ENCODE results near the gene MKRN1. TPM values are rescaled to one million over a fixed set of nuclear protein-coding genes. Genes with fewer than 3 reads are reported as not detected.

Gene MKRN1
- total RNA-seq, 4 donors from 2014 or later: 66.4 to 105 (median 77.9) TPM

DNA sequence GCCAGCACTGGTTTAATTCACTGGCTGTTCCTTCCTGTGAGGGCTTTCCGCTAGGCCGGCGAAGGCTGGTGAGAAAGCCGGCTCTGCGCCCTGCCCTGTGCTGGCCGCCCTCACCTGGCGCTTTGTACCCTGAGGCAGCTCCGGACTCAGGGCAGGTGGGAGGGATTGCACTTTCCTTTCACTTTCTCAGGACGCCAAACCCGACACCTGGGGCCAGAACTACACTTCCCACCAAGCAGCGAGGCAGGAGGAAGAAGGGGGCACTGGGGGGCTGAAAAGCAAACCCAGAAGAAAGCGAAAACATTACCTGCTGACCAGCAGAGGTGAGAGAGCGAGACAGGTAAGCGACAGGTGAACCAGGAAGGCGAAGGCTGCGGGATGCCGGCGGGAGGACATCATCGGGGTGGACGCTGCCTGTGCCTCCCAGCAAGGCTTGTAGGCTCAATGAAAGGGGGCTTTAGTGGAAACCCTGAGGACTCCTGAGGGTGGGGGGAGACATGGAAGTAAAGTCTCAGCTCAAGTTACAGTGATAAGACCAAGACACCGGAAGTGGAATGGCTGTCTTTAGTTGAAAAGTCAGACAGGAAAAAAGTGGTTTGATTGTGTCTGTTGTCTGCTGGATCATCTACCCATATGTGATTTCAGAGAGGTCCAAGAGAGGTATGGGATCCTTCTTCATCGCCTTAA, 75.3 kb downstream of the MKRN1 start, which contains the start of gene RAB19:
Gene RAB19 (plus strand): TSS at position 181 of the 687 bp plus-strand sequence. CDS start 3,589 bp downstream, outside the sequence.
- peaks cover 5 to 6% (median 6%) of the 10 kb centered on the region in 4 donors for H3K4me1 ChIP-seq
- no peak within 1 kb of the TSS for H3K27ac ChIP-seq (replicated peaks in 1 of 4)
- WGBS: 33% methylated on average over 22 of the region's 22 CpGs

More for the DNA sequence above, 75.3 kb downstream of the MKRN1 start, which contains the start of gene RAB19:
- H3K36me3 ChIP-seq: no peaks in the 10 kb centered on the region
- DNase-seq (ENCODE audit: extremely low spot score): no peak
- intact Hi-C loops (cut with DNase I): no loop called here
- no peak for TF ChIP-seq EP300 (IDR thresholded peaks at IDR 0.05)
- no peak for TF ChIP-seq POLR2AphosphoS5 (IDR thresholded peaks at IDR 0.05)
- TF ChIP-seq POLR2A (IDR thresholded peaks at IDR 0.05; ENCODE audit: low read depth): no peak
- TF ChIP-seq, protein P1, sequence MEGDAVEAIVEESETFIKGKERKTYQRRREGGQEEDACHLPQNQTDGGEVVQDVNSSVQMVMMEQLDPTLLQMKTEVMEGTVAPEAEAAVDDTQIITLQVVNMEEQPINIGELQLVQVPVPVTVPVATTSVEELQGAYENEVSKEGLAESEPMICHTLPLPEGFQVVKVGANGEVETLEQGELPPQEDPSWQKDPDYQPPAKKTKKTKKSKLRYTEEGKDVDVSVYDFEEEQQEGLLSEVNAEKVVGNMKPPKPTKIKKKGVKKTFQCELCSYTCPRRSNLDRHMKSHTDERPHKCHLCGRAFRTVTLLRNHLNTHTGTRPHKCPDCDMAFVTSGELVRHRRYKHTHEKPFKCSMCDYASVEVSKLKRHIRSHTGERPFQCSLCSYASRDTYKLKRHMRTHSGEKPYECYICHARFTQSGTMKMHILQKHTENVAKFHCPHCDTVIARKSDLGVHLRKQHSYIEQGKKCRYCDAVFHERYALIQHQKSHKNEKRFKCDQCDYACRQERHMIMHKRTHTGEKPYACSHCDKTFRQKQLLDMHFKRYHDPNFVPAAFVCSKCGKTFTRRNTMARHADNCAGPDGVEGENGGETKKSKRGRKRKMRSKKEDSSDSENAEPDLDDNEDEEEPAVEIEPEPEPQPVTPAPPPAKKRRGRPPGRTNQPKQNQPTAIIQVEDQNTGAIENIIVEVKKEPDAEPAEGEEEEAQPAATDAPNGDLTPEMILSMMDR (IDR thresholded peaks at IDR 0.05): no peak
- H3K9me3 ChIP-seq: no peaks in the 10 kb centered on the region
- H3K4me3 ChIP-seq: peak within 1 kb of the TSS in 3 of 4 donors; percentile 31 to 50 (median 35)
- peaks cover 0 to 28% (median 0%) of the 10 kb centered on the region in 4 donors for H3K27me3 ChIP-seq

Other genes with a start within 250 kb of the MKRN1 start
- gene SLC37A3, start 81.0 kb downstream of the MKRN1 start, total RNA-seq: 10 to 100 TPM; 33.1 to 67.8 (median 49.0) TPM
- gene RAB19, start 75.4 kb downstream of the MKRN1 start, total RNA-seq: not detected
- 10 to 100 TPM; 46.4 to 77.2 (median 59.2) TPM for gene DENND2A, start 161.3 kb upstream of the MKRN1 start, total RNA-seq
- 10 to 100 TPM; 19.2 to 43.5 (median 26.8) TPM for gene ADCK2, start 193.4 kb upstream of the MKRN1 start, total RNA-seq
- gene NDUFB2, start 217.2 kb upstream of the MKRN1 start, total RNA-seq: 100 to 1,000 TPM; 235 to 279 (median 262) TPM

Data from esophagus muscularis mucosa (tissue), 4 donors.